ENCODE data around the gene VSIG10L. TPM values are rescaled to one million over a fixed set of nuclear protein-coding genes. Genes with fewer than 3 reads are reported as not detected.
A peak's percentile ranks its signal among the peaks of the same experiment; 100 is the strongest.

The VSIG10L gene
- total RNA-seq, 2 donors from 2014 or later: 0.22 TPM; not detected in 1

- Mint-ChIP-seq H3K4me3 (peak overlapping the region; percentile 43), H3K27me3 (no peaks in the 10 kb centered on the region), H3K27ac (peak overlapping the region; percentile 56), H3K4me1 (peaks cover 65% of the 10 kb centered on the region), H3K36me3 (ENCODE audit: low read depth) (no peaks in the 10 kb centered on the region)
- DNase-seq: no peak
- ATAC-seq: no peak
- H3K9me3 ChIP-seq (ENCODE audit: control insufficient read depth, low read length, poor library complexity, severe bottlenecking): no peaks in the 10 kb centered on the region
Measured at GRCh38 chr19:51370230-51370629, 28.3 kb upstream of the VSIG10L start.

- no peaks in the 10 kb centered on the region for H3K36me3 Mint-ChIP-seq (ENCODE audit: low read depth)
- no peak for DNase-seq
- peaks cover 64% of the 10 kb centered on the region for H3K4me1 Mint-ChIP-seq
- no peaks in the 10 kb centered on the region for H3K27me3 Mint-ChIP-seq
- ATAC-seq: no peak
- H3K9me3 ChIP-seq (ENCODE audit: control insufficient read depth, low read length, poor library complexity, severe bottlenecking): no peaks in the 10 kb centered on the region
- H3K4me3 Mint-ChIP-seq: peak within 1 kb of the TSS; percentile 99
- peak within 1 kb of the TSS; percentile 95 for H3K27ac Mint-ChIP-seq
Measured at GRCh38 chr19:51368366-51369282, 26.7 kb upstream of the VSIG10L start, which contains the start of gene CLDND2. Gene CLDND2 (minus strand): TSS chr19:51369003. CDS start chr19:51368577, 426 bp downstream.

DNA sequence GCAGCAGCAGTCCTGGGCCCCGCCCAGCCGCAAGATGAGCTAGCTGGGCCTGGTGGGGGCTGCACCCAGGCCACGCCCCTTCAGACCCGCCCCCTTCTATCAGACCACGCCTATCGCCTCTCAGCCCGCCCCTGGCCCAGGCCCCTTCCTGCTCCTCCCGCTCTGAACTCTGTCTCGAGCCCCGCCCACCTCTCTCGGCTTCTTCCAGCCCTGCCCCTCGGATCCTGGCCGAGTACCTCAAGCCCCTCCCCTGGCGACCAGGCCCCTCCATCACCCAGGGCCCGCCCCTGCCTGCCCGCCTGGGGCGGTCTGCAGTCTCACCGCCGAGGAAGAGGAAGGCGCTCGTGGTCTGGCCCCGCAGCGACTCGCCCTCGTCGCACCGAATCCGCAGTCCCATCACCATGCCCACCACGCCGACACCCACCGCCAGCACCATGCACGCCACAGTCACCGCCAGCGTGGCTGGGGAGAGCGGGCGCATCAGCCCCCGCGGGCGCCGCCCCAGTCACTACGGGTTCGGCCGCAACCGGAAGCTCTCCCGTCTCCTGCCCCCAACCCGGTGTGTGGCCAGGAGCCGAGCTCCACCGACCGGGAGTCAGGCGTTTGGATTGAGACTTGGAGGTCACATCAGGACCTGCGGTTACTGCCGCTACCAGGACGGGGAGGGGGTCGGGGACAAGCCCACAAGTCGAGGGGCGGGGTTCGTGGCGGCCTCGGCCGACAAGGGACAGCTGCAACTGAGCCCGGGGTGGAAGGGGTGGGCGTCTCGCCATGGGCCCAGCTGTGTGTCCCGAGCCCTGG, 25.8 kb upstream of the VSIG10L start:
- no peaks in the 10 kb centered on the region for H3K27me3 Mint-ChIP-seq
- no peaks in the 10 kb centered on the region for H3K9me3 ChIP-seq (ENCODE audit: control insufficient read depth, low read length, poor library complexity, severe bottlenecking)

GRCh38 chr19:51367255-51367564, 25.3 kb upstream of the VSIG10L start:
- Mint-ChIP-seq H3K27ac (peak overlapping the region; percentile 95), H3K4me1 (peaks cover 64% of the 10 kb centered on the region), H3K27me3 (no peaks in the 10 kb centered on the region), H3K4me3 (peak overlapping the region; percentile 99), H3K36me3 (ENCODE audit: low read depth) (no peaks in the 10 kb centered on the region)
- peak in 1 of 3 donors; percentile 21 for DNase-seq
- no peaks in the 10 kb centered on the region for H3K9me3 ChIP-seq (ENCODE audit: control insufficient read depth, low read length, poor library complexity, severe bottlenecking)
- no peak for ATAC-seq

More for the DNA sequence above, 25.8 kb upstream of the VSIG10L start:
- peaks cover 67% of the 10 kb centered on the region for H3K4me1 Mint-ChIP-seq
- peak; percentile 84 for ATAC-seq
- peak overlapping the region; percentile 99 for H3K4me3 Mint-ChIP-seq
- DNase-seq: peak; percentile 86 to 93 (median 88)
- H3K36me3 Mint-ChIP-seq (ENCODE audit: low read depth): no peaks in the 10 kb centered on the region
- H3K27ac Mint-ChIP-seq: peak overlapping the region; percentile 95

GRCh38 chr19:51366389-51367254, 24.7 kb upstream of the VSIG10L start:
- peak overlapping the region; percentile 99 for H3K4me3 Mint-ChIP-seq
- peak overlapping the region; percentile 95 for H3K27ac Mint-ChIP-seq
- H3K4me1 Mint-ChIP-seq: peaks cover 59% of the 10 kb centered on the region
- peak; percentile 78 to 88 (median 88) for DNase-seq
- ATAC-seq: peak; percentile 71
- H3K27me3 Mint-ChIP-seq: no peaks in the 10 kb centered on the region
- H3K9me3 ChIP-seq (ENCODE audit: control insufficient read depth, low read length, poor library complexity, severe bottlenecking): no peaks in the 10 kb centered on the region
- no peaks in the 10 kb centered on the region for H3K36me3 Mint-ChIP-seq (ENCODE audit: low read depth)

- no peaks in the 10 kb centered on the region for H3K27me3 Mint-ChIP-seq
- H3K9me3 ChIP-seq (ENCODE audit: control insufficient read depth, low read length, poor library complexity, severe bottlenecking): no peaks in the 10 kb centered on the region
- DNase-seq (no peak), ATAC-seq (no peak)
- no peaks in the 10 kb centered on the region for H3K36me3 Mint-ChIP-seq (ENCODE audit: low read depth)
- H3K27ac Mint-ChIP-seq: peak within 1 kb of the TSS; percentile 95
- peaks cover 53% of the 10 kb centered on the region for H3K4me1 Mint-ChIP-seq
- H3K4me3 Mint-ChIP-seq: peak within 1 kb of the TSS; percentile 99
Measured at GRCh38 chr19:51365965-51366388, 24.0 kb upstream of the VSIG10L start, which contains the start of gene ETFB. Gene ETFB (minus strand): TSS chr19:51366388. CDS start chr19:51366326, 62 bp downstream.

DNA sequence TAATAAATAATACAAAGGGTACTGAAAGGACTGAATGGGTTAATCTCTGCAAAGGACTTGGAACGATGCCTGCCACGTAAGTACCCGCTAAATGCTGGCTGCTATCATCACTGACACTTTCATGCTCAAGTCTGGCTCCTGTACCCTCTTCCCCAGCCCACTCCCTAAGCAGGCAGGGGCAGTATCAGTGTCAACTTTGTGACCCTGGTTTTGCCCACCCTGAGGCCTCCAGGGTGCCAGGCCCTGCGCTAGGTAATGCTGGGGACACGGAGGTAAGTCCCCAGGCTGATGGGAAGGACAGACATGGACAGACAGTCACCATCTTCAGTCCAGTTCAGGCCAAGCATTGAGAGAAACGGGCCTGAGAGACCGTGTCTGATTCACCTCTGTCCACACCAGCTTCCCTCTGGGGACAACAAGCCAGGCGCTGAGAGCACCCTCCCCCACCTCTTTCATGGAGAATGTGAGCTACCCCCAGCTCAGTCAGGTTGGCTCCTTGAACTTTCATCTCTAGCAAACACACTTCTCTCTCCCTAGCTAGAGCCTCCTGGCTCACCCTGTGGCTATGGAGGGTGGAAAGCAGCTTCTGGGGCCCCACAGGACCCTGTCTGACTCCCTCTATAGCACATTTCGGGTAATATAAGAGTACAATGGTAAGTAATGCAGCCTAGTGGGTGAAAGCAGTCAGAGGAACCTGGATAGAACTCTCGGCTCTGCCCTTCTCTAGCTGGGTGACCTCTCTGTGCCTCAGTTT, 23.4 kb upstream of the VSIG10L start:
- no peaks in the 10 kb centered on the region for H3K36me3 Mint-ChIP-seq (ENCODE audit: low read depth)
- H3K4me1 Mint-ChIP-seq: peaks cover 47% of the 10 kb centered on the region
- ATAC-seq (peak; percentile 25), DNase-seq (no peak)
- H3K27me3 Mint-ChIP-seq: no peaks in the 10 kb centered on the region
- H3K9me3 ChIP-seq (ENCODE audit: control insufficient read depth, low read length, poor library complexity, severe bottlenecking): no peaks in the 10 kb centered on the region
- peak overlapping the region; percentile 99 for H3K4me3 Mint-ChIP-seq
- peak overlapping the region; percentile 95 for H3K27ac Mint-ChIP-seq

GRCh38 chr19:51364200-51365106, 22.5 kb upstream of the VSIG10L start:
- H3K27me3 Mint-ChIP-seq: no peaks in the 10 kb centered on the region

GRCh38 chr19:51361239-51361638, 19.3 kb upstream of the VSIG10L start:
- Mint-ChIP-seq H3K27ac (no peak overlapping the region), H3K4me3 (no peak overlapping the region), H3K27me3 (no peaks in the 10 kb centered on the region), H3K36me3 (ENCODE audit: low read depth) (no peaks in the 10 kb centered on the region), H3K4me1 (peaks cover 30% of the 10 kb centered on the region)
- no peaks in the 10 kb centered on the region for H3K9me3 ChIP-seq (ENCODE audit: control insufficient read depth, low read length, poor library complexity, severe bottlenecking)
- DNase-seq (no peak), ATAC-seq (no peak)

More at GRCh38 chr19:51364200-51365106, 22.5 kb upstream of the VSIG10L start:
- no peaks in the 10 kb centered on the region for H3K36me3 Mint-ChIP-seq (ENCODE audit: low read depth)
- peaks cover 44% of the 10 kb centered on the region for H3K4me1 Mint-ChIP-seq
- no peak overlapping the region for H3K27ac Mint-ChIP-seq
- no peak for DNase-seq
- H3K4me3 Mint-ChIP-seq: peak overlapping the region; percentile 83
- H3K9me3 ChIP-seq (ENCODE audit: control insufficient read depth, low read length, poor library complexity, severe bottlenecking): no peaks in the 10 kb centered on the region
- no peak for ATAC-seq

GRCh38 chr19:51359294-51359693, 17.4 kb upstream of the VSIG10L start:
- Mint-ChIP-seq H3K4me3 (no peak overlapping the region), H3K36me3 (ENCODE audit: low read depth) (no peaks in the 10 kb centered on the region), H3K27me3 (no peaks in the 10 kb centered on the region), H3K27ac (no peak overlapping the region), H3K4me1 (peaks cover 26% of the 10 kb centered on the region)
- H3K9me3 ChIP-seq (ENCODE audit: control insufficient read depth, low read length, poor library complexity, severe bottlenecking): no peaks in the 10 kb centered on the region
- ATAC-seq (no peak), DNase-seq (no peak)

DNA sequence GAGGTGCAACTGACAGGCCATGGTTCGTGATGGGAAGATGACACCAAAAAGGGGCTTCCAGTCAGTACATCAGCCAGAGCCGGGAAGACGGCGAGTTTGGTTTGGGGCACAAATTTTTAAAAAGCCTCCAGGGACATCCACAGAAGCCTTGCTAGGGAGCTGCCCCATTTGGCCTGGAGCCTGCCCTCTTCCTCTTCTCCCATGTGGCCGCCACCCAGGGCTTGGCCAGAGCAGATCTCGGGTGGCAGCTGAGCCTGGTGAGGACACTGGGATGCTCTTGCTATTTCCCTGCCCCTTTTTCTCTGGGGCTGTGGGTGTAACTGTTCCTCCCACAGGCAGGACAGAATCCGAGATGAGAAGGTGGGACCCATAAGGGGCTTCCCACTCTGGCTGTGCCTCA, 16.0 kb upstream of the VSIG10L start:
- Mint-ChIP-seq H3K36me3 (ENCODE audit: low read depth) (no peaks in the 10 kb centered on the region), H3K4me3 (no peak overlapping the region), H3K27me3 (no peaks in the 10 kb centered on the region), H3K27ac (no peak overlapping the region), H3K4me1 (peaks cover 16% of the 10 kb centered on the region)
- ATAC-seq (no peak), DNase-seq (no peak)
- no peaks in the 10 kb centered on the region for H3K9me3 ChIP-seq (ENCODE audit: control insufficient read depth, low read length, poor library complexity, severe bottlenecking)
